Stimulated activated CD4-positive, alpha-beta T cell treated with anti-CD3 and anti-CD28 coated beads, Interleukin-12 subunit alpha, Interleukin-12 subunit beta, amount 100 ng/mL, for 48 hours (primary cell): ENCODE data around the gene CXCL8.

ENCODE experiments used
- DNase-seq, 3 donors: peaks; one replicate each; pipeline ENCODE4 v3.0.0-alpha.2; 2020; ENCODE audit warnings: low read depth in 2 of 3, low spot score in 1 of 3

CXCL8 gene

DNA sequence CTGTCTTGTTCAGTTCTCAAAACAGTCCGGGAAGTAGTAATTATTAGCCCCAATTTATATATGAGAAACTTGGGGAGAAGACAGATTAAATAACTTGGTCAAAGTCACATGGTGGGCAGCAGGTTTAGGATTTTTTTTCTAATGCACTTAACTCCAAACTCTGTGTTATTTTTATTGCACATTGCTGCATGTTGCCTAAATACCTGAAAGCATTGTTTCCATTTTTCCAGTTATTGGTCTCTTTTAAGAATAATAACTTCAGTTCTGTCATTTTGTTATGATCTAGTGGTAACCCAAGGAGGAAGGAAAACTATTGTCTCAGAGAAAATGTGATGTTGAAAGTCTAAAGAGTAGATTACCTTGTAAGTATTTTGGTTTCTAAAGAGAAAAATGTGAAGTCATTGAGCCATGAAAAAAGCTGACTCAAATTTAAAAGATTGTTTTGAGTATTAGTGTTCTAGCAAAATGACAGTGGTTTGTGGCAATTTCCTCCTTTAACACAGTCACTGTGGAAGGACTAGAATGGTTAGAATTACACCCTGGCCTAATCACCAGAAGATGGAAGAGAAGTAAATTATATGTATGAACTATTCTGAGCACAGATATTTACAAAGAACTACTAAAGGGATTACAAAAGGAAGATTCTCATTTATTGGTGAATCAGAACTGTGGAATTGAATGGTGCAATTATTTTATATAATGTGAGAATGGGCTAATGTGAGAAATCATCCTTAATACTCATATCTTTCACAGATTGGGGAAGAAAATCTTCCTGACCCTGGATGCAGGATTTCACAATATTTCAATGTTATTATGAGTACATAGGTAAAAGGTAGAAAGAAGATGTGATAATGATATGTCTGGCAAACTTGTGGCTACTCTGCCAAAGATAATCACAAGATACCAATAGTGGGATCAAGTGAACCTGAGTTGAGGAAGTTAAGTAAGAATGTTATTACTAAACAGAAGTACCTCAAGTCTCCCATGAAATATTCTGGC is 21.7 kb upstream of the CXCL8 start:
- DNase-seq = no peak

DNA sequence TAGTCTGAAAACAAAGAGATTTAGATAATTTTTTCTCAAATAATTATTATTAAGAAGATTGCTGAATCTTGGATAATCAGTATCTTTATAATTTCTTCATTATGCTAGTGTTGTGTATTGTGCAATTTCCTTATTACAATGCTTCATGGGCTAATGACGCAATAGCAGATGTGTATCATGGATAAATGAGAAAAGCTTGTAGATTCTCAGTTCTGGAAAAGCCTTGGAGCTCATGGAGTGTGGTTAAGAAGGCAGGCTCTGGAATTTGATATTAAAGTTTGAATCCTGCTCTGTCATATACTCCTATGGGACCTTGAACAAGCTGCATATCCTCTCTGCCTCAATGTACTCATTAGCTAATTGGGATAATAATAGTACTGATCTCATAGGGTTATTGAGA is 18.9 kb upstream of the CXCL8 start:
- no peak for DNase-seq

DNA sequence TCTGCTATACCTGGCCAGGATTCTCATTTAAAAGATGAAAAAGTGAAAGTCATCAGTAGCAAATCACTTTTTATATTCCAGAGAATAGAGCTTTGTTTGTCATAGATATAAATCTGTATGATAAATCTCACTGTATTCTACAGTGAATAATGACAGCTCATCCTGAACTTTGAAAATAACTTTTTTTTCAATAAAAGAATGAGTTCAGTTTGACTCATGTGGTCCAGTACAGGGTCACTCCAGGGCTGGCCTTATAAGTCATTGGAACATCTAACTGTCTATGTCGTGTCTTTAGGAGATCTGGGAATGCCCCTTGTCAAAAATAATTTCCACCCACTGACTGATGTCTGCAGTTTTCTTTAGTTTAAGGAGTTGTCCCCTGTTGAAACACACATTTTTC is 18.5 kb upstream of the CXCL8 start:
- DNase-seq = no peak

DNA sequence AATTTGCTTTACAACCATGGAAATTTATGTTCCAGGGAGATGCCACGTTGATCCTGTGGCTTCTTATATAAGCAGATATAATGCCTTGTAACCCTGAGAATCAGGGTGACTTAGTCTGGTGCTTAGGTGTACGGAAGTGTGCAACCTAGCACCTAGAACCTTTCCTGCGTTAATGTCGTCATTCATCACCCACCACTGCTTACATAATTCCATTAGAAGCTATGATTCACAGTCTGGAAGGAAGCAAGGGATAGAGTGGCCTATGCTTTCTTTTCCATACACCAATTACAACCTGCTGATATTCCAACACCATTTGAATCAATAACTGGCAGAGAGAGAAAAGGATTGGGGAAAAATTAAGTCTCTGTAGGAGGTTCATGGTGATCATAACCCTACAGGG is 17.3 kb upstream of the CXCL8 start:
- no peak for DNase-seq

DNA sequence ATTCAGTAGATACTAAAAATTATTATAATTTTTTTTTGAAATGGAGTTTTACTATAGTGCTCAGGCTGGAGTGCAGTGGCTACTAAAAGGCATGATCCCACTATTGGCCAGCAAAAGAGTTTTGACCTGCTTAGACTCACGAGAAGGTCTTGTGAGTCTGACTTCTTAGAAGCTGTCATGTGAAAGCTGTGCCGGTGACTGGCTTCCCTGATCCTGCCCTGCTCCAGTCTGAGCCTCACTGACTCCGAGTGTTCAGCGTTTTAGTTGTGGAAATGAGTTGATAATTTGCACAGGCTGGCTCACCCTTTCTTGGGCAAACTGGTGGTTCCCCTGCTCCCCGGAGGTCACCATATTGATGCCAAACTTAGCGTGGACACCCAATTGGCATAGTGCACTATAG is 16.4 kb upstream of the CXCL8 start:
- DNase-seq = no peak

DNA sequence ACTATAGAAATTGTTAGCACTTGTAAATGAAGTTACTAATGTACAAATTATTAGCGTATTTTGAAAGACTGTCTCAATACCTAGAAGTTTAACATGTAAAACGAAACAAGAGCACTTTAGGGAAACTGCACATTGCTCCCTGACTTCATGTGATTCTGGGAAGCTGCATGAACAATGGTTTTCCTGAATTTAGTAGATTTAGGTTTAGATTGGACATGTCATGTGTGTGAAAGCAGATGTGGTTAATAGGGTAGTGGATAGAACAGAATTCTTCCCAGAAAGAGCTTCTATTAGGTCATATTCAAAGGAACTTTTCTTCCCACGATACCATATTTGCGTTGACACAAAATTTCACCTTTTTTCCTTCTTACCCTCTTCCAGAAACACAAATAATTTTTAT is 14.9 kb upstream of the CXCL8 start:
- no peak for DNase-seq

DNA sequence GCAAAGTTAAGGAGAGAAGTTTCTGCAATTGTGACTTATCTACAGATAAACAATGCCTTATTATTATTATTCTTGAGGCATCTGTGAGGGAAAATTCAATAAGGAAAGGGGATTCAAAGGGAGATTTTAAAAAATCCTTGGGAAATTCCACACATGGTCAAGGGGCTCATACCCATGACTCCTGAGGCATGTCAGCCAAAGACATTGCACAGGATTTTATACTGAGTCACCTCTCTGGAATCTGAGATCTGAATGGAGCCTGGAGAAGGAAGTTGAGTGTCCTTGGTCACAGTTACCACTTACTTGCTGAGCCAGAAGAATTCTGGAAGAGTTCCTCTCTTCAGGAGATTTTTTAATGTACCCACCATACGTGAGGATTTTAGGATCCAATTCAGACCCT is 14.4 kb upstream of the CXCL8 start:
- DNase-seq = no peak

DNA sequence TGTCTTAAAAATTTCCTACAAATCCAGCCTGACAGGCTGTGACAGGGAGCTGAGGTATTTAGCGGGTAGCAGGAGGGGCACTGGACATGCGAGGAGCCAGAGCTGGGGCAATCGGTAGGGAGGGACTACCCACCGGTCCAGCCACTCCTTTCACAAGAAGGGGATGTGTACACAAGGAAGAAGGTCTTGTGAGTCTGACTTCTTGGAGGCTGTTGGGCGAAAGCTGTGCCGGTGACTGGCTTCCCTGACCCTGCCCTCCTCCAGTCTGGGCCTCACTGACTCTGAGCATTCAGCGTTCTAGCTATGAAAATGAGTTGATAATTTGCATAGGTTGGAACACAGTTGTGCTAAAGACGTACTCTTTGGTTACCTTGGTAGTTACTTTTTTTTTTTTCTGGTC is 12.7 kb upstream of the CXCL8 start:
- no peak for DNase-seq

DNA sequence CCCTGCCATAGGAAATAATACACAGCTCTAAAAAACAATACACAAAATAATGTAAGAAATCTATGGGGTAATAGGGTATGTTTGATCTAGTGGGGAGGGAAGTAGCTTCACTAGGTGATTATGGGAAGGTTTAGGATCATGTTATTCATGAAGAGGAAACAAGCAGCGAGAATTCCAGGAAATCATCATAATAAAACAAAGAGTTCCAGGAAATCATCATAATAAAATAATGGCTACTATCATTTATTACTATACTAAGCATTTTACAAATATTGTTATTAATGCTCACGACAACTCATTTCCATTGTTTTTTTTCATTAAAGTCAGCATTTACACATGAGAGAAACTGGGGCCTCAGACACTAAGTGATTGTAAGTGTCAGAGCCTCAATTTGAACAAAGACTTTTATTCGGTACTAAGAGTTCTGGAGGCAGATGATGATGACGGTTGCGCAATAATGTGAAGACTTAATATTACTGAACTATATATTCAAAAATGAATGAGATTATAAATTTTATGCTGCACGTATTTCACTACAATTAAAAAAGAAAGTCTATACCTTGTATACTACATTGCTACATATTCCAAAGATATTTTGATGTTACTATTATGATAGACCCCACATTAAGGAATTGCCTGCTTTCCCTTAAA is 12.2 kb upstream of the CXCL8 start:
- no peak for DNase-seq

DNA sequence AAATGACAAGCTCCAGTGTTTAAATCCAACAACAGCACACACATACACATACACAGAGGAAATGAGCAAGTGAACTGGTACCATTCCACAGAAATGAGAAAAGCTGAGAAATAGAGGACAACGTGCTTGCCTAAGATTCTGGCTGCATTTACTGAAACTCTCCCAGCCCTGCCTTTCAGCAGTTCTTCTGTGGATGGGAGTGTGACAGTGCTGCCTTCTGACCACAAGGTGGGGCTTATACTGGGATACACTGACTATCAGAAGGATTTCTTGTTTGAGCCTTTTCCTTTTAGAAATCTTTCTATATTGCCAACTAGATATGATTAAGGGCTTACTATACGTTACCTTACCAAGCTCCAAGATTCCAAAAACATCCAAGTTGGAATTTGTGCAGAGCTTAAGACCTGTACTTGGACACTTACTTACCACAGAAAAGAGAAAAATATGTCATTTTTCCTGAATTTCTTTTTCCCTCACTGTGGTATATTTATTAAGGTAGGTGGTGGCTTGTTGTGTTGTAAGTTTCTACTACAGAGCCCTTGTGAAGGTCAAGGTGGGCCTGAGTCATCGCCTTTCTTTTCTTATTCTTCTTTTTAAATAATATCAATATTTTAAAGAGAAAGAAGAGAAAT is 10.7 kb upstream of the CXCL8 start:
- DNase-seq = no peak

DNA sequence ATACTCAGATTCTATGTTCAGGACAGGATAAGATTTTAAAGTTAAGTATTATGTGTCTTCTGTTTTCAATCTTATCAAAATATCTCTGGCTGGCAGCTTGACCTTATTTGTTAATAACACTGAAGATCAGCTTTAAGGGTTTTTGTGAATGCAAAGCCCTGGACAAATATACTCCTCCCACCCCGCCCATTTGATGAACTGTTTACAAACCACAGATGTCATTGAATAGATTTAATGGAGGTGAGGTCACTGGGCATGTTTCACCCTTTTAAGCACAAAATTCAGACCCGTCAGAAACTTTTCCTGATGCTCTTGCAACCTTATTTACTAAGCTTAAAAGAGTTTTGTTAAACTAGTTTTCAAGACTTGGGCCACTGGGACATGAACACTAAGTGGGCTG is 10.1 kb upstream of the CXCL8 start:
- DNase-seq = no peak

DNA sequence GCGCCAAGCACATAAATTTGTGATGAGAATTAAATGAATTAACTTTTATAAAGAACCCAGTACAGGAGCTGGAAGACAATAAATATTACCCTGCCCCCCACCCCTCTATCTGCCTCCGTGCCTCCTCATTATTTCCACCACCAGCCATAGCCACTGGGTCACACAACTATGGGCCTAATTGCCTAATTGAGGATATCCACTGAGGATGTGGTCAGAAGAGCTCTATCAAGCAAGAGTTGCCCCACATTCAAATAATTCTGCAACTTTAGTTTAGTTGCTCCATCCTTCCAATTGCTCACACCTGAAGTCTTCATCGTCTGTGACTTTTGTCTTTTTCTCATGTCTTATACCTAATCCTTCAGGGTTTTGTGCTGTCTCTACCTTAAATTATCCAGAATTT is 9.5 kb upstream of the CXCL8 start:
- DNase-seq = no peak

DNA sequence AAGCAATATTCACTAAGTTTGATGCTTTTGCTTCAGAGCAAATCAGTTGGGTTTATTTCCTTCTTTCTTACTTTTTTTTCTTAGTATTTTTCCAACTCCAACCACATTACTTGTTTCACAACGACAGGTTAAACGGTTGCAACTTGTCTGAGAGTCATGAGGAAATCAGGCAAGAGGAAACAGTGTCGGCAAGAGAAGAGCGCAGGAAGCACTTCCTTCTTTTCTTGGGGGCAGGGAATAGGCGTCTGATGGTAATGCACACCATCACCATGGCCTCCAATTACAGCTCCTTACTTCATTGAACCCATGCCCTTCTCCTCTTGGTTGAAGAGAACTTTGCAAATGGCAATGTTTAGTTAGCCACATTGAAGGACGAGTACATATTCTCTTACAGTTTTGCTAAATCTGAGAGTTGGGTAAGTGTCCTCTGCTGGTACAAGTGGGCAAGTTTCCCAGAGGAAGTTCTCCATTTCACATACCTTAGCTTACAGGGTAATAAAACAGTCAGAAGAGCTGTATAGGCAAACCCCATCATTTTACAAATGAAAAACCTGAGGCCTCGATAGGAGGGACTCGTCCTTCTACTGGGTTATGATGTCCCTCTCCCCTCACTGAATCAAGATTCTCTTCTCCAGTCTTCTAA is 8.3 kb upstream of the CXCL8 start:
- no peak for DNase-seq

DNA sequence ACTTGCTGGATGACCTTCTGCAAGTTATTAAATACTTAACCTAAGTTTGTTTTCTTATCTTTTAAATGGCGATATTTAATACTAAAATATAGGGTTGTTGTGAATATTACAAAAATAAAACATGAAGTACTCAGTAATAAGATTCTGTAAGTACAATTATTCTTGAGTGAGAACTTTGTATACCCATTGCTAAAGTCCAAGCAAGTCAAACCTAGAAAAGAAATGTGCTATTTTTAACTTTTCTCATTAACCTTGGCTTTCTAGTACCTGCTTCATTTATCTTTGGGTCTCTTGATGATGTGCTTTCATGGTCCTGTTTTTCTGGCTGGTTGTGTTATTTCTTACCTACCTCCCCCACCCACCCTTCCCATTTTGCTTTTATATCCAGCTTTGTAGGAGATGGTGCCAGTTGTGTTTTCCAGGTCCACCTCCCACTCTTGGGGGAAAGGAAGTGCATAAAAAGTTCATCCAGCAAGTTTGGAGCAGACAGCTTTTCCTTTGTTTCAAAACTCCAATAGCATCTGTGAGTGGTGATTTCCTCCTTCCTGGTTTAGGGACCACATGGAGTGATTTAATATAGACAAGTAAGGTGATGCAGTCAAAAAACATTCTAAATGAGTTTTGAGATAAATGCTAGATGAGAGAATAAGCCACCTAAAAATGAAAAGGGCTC is 7.5 kb upstream of the CXCL8 start:
- no peak for DNase-seq

DNA sequence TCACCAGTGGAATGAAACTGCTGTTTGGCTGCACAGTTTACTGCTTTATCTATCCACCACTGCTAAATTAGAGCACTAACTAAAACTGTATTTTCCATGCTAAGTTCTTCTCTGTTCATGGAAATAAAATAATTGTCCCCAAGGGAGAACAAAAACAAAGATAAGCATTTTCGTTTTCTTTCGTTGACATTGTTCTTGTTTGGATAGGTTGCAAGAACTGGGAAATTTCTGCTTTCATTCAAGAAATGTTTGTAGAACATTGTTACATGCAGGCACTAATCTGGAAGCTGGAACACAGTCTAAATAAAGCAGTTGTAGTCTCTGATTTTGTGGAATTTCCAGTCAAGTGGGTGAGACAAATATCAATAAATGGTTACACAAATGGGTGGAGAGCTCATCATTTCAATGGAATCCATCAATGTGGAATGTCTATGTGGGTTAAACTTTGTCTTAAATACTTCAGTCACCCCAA is 5.8 kb upstream of the CXCL8 start:
- no peak for DNase-seq

DNA sequence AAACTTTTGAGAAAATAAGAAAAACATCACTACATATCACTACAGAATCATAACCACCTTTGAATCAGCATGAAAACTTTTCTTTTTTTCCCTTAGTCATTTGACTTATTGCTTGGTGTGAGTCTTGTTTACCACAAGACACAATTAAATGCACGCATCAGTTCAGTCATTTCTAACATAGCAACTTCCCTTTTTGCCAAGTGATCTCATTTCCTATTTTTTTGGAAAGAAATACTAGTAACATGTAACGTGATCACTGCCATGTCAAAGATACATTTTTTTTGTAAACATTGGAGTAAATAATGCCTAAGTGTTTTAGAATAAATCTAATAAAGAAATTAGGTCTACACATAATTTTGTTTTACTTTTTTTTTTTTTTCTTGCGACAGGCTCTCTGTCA is 5.1 kb upstream of the CXCL8 start:
- DNase-seq = no peak

DNA sequence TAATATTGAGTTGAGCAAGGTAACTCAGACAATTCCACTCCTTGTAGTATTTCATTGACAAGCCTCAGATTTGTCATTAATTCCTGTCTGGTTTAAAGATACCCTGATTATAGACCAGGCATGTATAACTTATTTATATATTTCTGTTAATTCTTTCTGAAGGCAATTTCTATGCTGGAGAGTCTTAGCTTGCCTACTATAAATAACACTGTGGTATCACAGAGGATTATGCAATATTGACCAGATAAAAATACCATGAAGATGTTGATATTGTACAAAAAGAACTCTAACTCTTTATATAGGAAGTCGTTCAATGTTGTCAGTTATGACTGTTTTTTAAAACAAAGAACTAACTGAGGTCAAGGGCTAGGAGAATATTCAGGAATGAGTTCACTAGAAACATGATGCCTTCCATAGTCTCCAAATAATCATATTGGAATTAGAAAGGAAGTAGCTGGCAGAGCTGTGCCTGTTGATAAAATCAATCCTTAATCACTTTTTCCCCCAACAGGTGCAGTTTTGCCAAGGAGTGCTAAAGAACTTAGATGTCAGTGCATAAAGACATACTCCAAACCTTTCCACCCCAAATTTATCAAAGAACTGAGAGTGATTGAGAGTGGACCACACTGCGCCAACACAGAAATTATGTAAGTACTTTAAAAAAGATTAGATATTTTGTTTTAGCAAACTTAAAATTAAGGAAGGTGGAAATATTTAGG is 821 bp downstream of the CXCL8 start:
- no peak for DNase-seq

DNA sequence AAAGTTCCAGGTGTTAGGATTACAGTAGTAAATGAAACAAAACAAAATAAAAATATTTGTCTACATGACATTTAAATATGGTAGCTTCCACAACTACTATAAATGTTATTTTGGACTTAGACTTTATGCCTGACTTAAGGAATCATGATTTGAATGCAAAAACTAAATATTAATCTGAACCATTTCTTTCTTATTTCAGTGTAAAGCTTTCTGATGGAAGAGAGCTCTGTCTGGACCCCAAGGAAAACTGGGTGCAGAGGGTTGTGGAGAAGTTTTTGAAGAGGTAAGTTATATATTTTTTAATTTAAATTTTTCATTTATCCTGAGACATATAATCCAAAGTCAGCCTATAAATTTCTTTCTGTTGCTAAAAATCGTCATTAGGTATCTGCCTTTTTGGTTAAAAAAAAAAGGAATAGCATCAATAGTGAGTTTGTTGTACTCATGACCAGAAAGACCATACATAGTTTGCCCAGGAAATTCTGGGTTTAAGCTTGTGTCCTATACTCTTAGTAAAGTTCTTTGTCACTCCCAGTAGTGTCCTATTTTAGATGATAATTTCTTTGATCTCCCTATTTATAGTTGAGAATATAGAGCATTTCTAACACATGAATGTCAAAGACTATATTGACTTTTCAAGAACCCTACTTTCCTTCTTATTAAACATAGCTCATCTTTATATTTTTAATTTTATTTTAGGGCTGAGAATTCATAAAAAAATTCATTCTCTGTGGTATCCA is 1.6 kb downstream of the CXCL8 start:
- DNase-seq = no peak

DNA sequence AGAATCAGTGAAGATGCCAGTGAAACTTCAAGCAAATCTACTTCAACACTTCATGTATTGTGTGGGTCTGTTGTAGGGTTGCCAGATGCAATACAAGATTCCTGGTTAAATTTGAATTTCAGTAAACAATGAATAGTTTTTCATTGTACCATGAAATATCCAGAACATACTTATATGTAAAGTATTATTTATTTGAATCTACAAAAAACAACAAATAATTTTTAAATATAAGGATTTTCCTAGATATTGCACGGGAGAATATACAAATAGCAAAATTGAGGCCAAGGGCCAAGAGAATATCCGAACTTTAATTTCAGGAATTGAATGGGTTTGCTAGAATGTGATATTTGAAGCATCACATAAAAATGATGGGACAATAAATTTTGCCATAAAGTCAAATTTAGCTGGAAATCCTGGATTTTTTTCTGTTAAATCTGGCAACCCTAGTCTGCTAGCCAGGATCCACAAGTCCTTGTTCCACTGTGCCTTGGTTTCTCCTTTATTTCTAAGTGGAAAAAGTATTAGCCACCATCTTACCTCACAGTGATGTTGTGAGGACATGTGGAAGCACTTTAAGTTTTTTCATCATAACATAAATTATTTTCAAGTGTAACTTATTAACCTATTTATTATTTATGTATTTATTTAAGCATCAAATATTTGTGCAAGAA is 2.3 kb downstream of the CXCL8 start:
- no peak for DNase-seq
